Measurements from ENCODE around the gene CD22.
A peak's percentile ranks its signal among the peaks of the same experiment; 100 is the strongest.

CD22 gene

GRCh38 chr19:35347171-35347929 lies 18.4 kb downstream of the CD22 start, which contains the start of gene FFAR1:
FFAR1 (plus strand) TSS chr19:35347902; CDS start chr19:35351552, 3,650 bp downstream.
- Histone ChIP-seq H3K23ac (ENCODE audit: low read length in 2 of 2) (no peak within 1 kb of the TSS), H3K36me3 (ENCODE audit: control insufficient read depth in 1 of 2, insufficient read depth in 2 of 2, low read depth in 1 of 2, low read length in 2 of 2) (no peaks in the 10 kb centered on the region), H3K79me1 (replicated peaks; ENCODE audit: low read length, poor library complexity, severe bottlenecking) (no peaks in the 10 kb centered on the region), H2AK5ac (ENCODE audit: low read length, severe bottlenecking) (no peak within 1 kb of the TSS), H3K4me3 (ENCODE audit: insufficient read depth in 1 of 2, low read depth in 1 of 2, low read length in 2 of 2) (no peak within 1 kb of the TSS), H3K18ac (ENCODE audit: low read depth in 1 of 2, low read length in 2 of 2) (no peak within 1 kb of the TSS), H3K27ac (ENCODE audit: low read length, poor library complexity, severe bottlenecking) (no peak within 1 kb of the TSS), H3K9me3 (ENCODE audit: control insufficient read depth, low read length) (no peaks in the 10 kb centered on the region), H3K27me3 (ENCODE audit: control insufficient read depth in 1 of 2, insufficient read depth in 1 of 2, low read length in 2 of 2) (peaks cover 6 to 65% of the 10 kb centered on the region in 2 experiments), H4K8ac (ENCODE audit: low read length) (no peak within 1 kb of the TSS), H3K14ac (ENCODE audit: low read length in 2 of 2) (no peak within 1 kb of the TSS), H2BK5ac (ENCODE audit: low read depth, low read length, poor library complexity, severe bottlenecking) (no peak within 1 kb of the TSS), H3K4me1 (ENCODE audit: control insufficient read depth, insufficient read depth, low read depth, low read length) (no peaks in the 10 kb centered on the region), H2AFZ (ENCODE audit: low read depth, low read length) (no peak within 1 kb of the TSS), H3K4me2 (ENCODE audit: low read length, poor library complexity, severe bottlenecking) (no peak within 1 kb of the TSS), H2BK15ac (ENCODE audit: low read depth, poor library complexity, severe bottlenecking) (no peak within 1 kb of the TSS), H2BK12ac (ENCODE audit: low read length in 2 of 2) (no peak within 1 kb of the TSS), H4K91ac (ENCODE audit: low read length) (peak within 1 kb of the TSS; percentile 71), H3K4ac (ENCODE audit: low read depth in 1 of 2, low read length in 2 of 2) (no peak within 1 kb of the TSS), H2BK120ac (ENCODE audit: low read depth, low read length) (no peak within 1 kb of the TSS), H3K9ac (ENCODE audit: low read length) (no peak within 1 kb of the TSS)
- DNase-seq = no peak
- WGBS = 82% methylated on average over 18 of the region's 18 CpGs

GRCh38 chr19:35347930-35348298 lies 18.9 kb downstream of the CD22 start:
- H2BK15ac ChIP-seq (ENCODE audit: low read depth, poor library complexity, severe bottlenecking) = no peak overlapping the region
- H3K27me3 ChIP-seq (ENCODE audit: control insufficient read depth in 1 of 2, insufficient read depth in 1 of 2, low read length in 2 of 2) = peaks cover 6 to 63% of the 10 kb centered on the region in 2 experiments
- DNase-seq = no peak
- no peaks in the 10 kb centered on the region for H3K4me1 ChIP-seq (ENCODE audit: control insufficient read depth, insufficient read depth, low read depth, low read length)
- no peak overlapping the region for H2BK120ac ChIP-seq (ENCODE audit: low read depth, low read length)
- no peak overlapping the region for H3K4me2 ChIP-seq (ENCODE audit: low read length, poor library complexity, severe bottlenecking)
- H3K9ac ChIP-seq (ENCODE audit: low read length) = no peak overlapping the region
- no peak overlapping the region for H4K8ac ChIP-seq (ENCODE audit: low read length)
- no peak overlapping the region for H2BK12ac ChIP-seq (ENCODE audit: low read length in 2 of 2)
- no peak overlapping the region for H3K4me3 ChIP-seq (ENCODE audit: insufficient read depth in 1 of 2, low read depth in 1 of 2, low read length in 2 of 2)
- H4K91ac ChIP-seq (ENCODE audit: low read length) = no peak overlapping the region
- H3K18ac ChIP-seq (ENCODE audit: low read depth in 1 of 2, low read length in 2 of 2) = no peak overlapping the region
- H3K79me1 ChIP-seq (replicated peaks; ENCODE audit: low read length, poor library complexity, severe bottlenecking) = no peaks in the 10 kb centered on the region
- H3K9me3 ChIP-seq (ENCODE audit: control insufficient read depth, low read length) = no peaks in the 10 kb centered on the region
- no peak overlapping the region for H3K4ac ChIP-seq (ENCODE audit: low read depth in 1 of 2, low read length in 2 of 2)
- no peak overlapping the region for H2BK5ac ChIP-seq (ENCODE audit: low read depth, low read length, poor library complexity, severe bottlenecking)
- H3K14ac ChIP-seq (ENCODE audit: low read length in 2 of 2) = no peak overlapping the region
- H3K23ac ChIP-seq (ENCODE audit: low read length in 2 of 2) = no peak overlapping the region
- H3K36me3 ChIP-seq (ENCODE audit: control insufficient read depth in 1 of 2, insufficient read depth in 2 of 2, low read depth in 1 of 2, low read length in 2 of 2) = no peaks in the 10 kb centered on the region
- no peak overlapping the region for H3K27ac ChIP-seq (ENCODE audit: low read length, poor library complexity, severe bottlenecking)
- H2AK5ac ChIP-seq (ENCODE audit: low read length, severe bottlenecking) = no peak overlapping the region
- 82% methylated on average over 7 of the region's 7 CpGs for WGBS
- no peak overlapping the region for H2AFZ ChIP-seq (ENCODE audit: low read depth, low read length)

- no peak for DNase-seq
- no peak overlapping the region for H2AFZ ChIP-seq (ENCODE audit: low read depth, low read length)
- H3K4me1 ChIP-seq (ENCODE audit: control insufficient read depth, insufficient read depth, low read depth, low read length) = no peaks in the 10 kb centered on the region
- H3K18ac ChIP-seq (ENCODE audit: low read depth in 1 of 2, low read length in 2 of 2) = no peak overlapping the region
- H3K4ac ChIP-seq (ENCODE audit: low read depth in 1 of 2, low read length in 2 of 2) = no peak overlapping the region
- H3K9ac ChIP-seq (ENCODE audit: low read length) = no peak overlapping the region
- no peak overlapping the region for H2BK5ac ChIP-seq (ENCODE audit: low read depth, low read length, poor library complexity, severe bottlenecking)
- no peak overlapping the region for H3K27ac ChIP-seq (ENCODE audit: low read length, poor library complexity, severe bottlenecking)
- no peak overlapping the region for H2BK120ac ChIP-seq (ENCODE audit: low read depth, low read length)
- H3K9me3 ChIP-seq (ENCODE audit: control insufficient read depth, low read length) = no peaks in the 10 kb centered on the region
- no peaks in the 10 kb centered on the region for H3K36me3 ChIP-seq (ENCODE audit: control insufficient read depth in 1 of 2, insufficient read depth in 2 of 2, low read depth in 1 of 2, low read length in 2 of 2)
- H3K79me1 ChIP-seq (replicated peaks; ENCODE audit: low read length, poor library complexity, severe bottlenecking) = no peaks in the 10 kb centered on the region
- H3K27me3 ChIP-seq (ENCODE audit: control insufficient read depth in 1 of 2, insufficient read depth in 1 of 2, low read length in 2 of 2) = peaks cover 6 to 64% of the 10 kb centered on the region in 2 experiments
- H2BK12ac ChIP-seq (ENCODE audit: low read length in 2 of 2) = no peak overlapping the region
- peak overlapping the region; percentile 71 for H4K91ac ChIP-seq (ENCODE audit: low read length)
- no peak overlapping the region for H2AK5ac ChIP-seq (ENCODE audit: low read length, severe bottlenecking)
- 78% methylated on average over 17 of the region's 18 CpGs for WGBS
- H3K4me3 ChIP-seq (ENCODE audit: insufficient read depth in 1 of 2, low read depth in 1 of 2, low read length in 2 of 2) = no peak overlapping the region
- H2BK15ac ChIP-seq (ENCODE audit: low read depth, poor library complexity, severe bottlenecking) = no peak overlapping the region
- no peak overlapping the region for H3K14ac ChIP-seq (ENCODE audit: low read length in 2 of 2)
- H4K8ac ChIP-seq (ENCODE audit: low read length) = no peak overlapping the region
- no peak overlapping the region for H3K23ac ChIP-seq (ENCODE audit: low read length in 2 of 2)
- H3K4me2 ChIP-seq (ENCODE audit: low read length, poor library complexity, severe bottlenecking) = no peak overlapping the region
Measured at GRCh38 chr19:35348911-35349611, 20.1 kb downstream of the CD22 start.
